ENCODE measurements around the gene BCL11B. TPM values are rescaled to one million over a fixed set of nuclear protein-coding genes. Genes with fewer than 3 reads are reported as not detected.

The BCL11B gene
- total and polyA plus RNA-seq, 4 donors: 0.20 to 2.3 (median 0.66) TPM

- no peaks in the 10 kb centered on the region for H3K36me3 ChIP-seq (ENCODE audit: control insufficient read depth in 4 of 4, insufficient read depth in 4 of 4, low read length in 4 of 4)
- DNase-seq: peak in 1 of 3 donors; percentile 68
- H3K27me3 ChIP-seq (ENCODE audit: control insufficient read depth in 3 of 3, insufficient read depth in 3 of 3, low read length in 2 of 3): peaks cover 15 to 26% (median 24%) of the 10 kb centered on the region in 3 donors
- ATAC-seq (ENCODE audit: insufficient read depth, low FRiP score): no peak
- no peaks in the 10 kb centered on the region for H3K9me3 ChIP-seq (ENCODE audit: control insufficient read depth in 4 of 4, insufficient read depth in 3 of 4, low read length in 3 of 4)
- peak overlapping the region in 1 of 2 donors; percentile 70 for H3K9ac ChIP-seq (ENCODE audit: insufficient read depth in 1 of 2, low read length in 2 of 2)
- H3K4me1 ChIP-seq (ENCODE audit: control insufficient read depth in 5 of 5, insufficient read depth in 5 of 5, low read length in 5 of 5): peaks cover 0 to 26% (median 15%) of the 10 kb centered on the region in 5 donors
- TF ChIP-seq CTCF (IDR thresholded peaks at IDR 0.05; ENCODE audit: control extremely low read depth, extremely low read depth): no peak
- H3K4me3 ChIP-seq: no peak overlapping the region
- WGBS, 2 donors: 1 to 3% methylated on average over 10 of the region's 10 CpGs
- no peak overlapping the region for H3K27ac ChIP-seq (ENCODE audit: low read depth in 1 of 2, low read length in 1 of 2)
Measured at GRCh38 chr14:99272632-99272898, 568 bp upstream of the BCL11B start.

DNA sequence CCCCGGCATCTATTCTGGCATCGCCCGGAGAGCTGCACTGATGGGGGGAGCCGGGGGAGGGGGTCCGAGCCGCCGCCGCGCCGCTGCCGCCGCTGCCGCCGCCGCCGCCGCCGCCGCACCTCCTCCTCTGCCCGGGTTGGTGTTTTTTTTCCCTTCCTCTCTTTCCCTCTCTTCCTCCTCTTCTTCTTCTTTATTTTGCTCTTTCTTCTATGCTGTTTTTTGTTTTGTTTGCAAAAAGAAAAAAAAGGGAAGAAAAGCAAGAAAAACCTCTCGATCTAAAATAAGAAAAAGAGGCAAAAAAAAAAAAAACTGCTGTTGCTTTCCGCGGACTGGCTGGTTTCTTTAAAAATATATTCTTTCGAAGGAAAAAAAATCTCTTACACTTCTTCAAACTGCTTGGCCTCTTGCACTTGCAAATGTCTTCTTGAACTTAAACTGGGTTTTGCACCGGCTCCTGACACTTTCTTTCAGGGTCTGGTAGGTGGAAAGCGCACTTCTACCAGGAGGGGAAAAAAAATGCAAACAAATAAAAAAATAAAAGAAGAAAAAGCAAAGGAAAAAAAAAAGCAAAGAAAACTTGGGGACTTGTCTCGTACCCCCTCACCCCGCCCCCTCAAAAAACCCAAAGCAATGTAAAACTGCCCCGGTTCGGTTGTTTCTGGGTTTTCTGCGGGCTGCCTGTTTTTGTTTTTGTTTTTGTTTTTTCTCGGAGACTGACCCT is 616 bp downstream of the BCL11B start:
- Histone ChIP-seq H3K9me3 (ENCODE audit: control insufficient read depth in 4 of 4, insufficient read depth in 3 of 4, low read length in 3 of 4) (no peaks in the 10 kb centered on the region), H3K27ac (ENCODE audit: low read depth in 1 of 2, low read length in 1 of 2) (no peak overlapping the region), H3K9ac (ENCODE audit: insufficient read depth in 1 of 2, low read length in 2 of 2) (no peak overlapping the region), H3K27me3 (ENCODE audit: control insufficient read depth in 3 of 3, insufficient read depth in 3 of 3, low read length in 2 of 3) (peaks cover 13 to 18% (median 14%) of the 10 kb centered on the region in 3 donors), H3K4me3 (peak overlapping the region; percentile 27), H3K36me3 (ENCODE audit: control insufficient read depth in 4 of 4, insufficient read depth in 4 of 4, low read length in 4 of 4) (no peaks in the 10 kb centered on the region), H3K4me1 (ENCODE audit: control insufficient read depth in 5 of 5, insufficient read depth in 5 of 5, low read length in 5 of 5) (peaks cover under 1 to 21% (median 15%) of the 10 kb centered on the region in 5 donors)
- no peak for ATAC-seq (ENCODE audit: insufficient read depth, low FRiP score)
- WGBS, 2 donors: 1 to 2% methylated on average over 32 of the region's 32 CpGs
- TF ChIP-seq CTCF (IDR thresholded peaks at IDR 0.05; ENCODE audit: control extremely low read depth, extremely low read depth): no peak
- DNase-seq: peak in 2 of 3 donors; percentile 35 to 51

DNA sequence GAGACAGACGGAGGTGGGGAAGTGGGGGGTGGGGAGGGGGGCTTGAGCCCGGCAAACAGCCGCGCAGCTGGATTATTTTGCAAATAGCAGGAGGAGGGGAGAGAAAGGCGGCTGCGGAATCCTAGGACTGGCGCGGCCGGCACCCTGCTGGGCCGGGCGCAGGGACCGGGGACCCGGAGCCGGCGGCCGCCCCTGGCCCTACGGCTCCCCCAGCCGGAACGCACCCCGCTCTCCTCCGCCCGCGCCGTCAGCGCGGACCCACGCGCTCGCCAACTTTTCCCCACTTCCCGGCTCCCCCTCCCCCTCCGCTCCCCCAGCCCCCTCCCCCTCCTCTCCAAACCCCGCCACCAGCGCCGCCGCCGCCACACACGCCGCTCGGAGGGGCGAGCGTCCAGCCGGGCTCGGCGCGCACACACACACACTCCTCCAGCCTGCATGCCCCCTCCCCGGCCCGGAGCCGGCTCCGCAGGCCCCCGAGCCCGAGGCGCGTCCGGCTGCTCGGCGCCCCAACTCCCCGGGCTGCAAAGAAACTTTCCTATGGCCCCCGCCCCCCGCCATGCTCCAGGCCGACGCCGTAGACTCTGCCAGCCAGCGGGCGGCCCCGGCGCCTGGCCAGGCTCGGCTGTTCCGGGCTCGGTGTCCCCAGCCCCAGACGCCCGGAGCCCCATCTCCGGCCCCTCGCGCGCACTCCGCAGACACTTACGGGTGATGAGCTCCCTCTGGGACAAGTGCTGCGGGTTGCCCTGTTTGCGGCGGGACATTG is 1.4 kb downstream of the BCL11B start:
- Histone ChIP-seq H3K9ac (ENCODE audit: insufficient read depth in 1 of 2, low read length in 2 of 2) (no peak overlapping the region), H3K9me3 (ENCODE audit: control insufficient read depth in 4 of 4, insufficient read depth in 3 of 4, low read length in 3 of 4) (no peaks in the 10 kb centered on the region), H3K27ac (ENCODE audit: low read depth in 1 of 2, low read length in 1 of 2) (no peak overlapping the region), H3K4me3 (peak overlapping the region; percentile 27), H3K4me1 (ENCODE audit: control insufficient read depth in 5 of 5, insufficient read depth in 5 of 5, low read length in 5 of 5) (peaks cover 3 to 28% (median 15%) of the 10 kb centered on the region in 5 donors), H3K36me3 (ENCODE audit: control insufficient read depth in 4 of 4, insufficient read depth in 4 of 4, low read length in 4 of 4) (no peaks in the 10 kb centered on the region), H3K27me3 (ENCODE audit: control insufficient read depth in 3 of 3, insufficient read depth in 3 of 3, low read length in 2 of 3) (peaks cover 11 to 18% (median 13%) of the 10 kb centered on the region in 3 donors)
- ATAC-seq (ENCODE audit: insufficient read depth, low FRiP score) (no peak), DNase-seq (peak; percentile 55 to 62 (median 59))
- TF ChIP-seq CTCF (IDR thresholded peaks at IDR 0.05; ENCODE audit: control extremely low read depth, extremely low read depth): no peak
- 1 to 2% methylated on average over 69 to 80 of the region's 80 CpGs for WGBS, 2 donors

All from lung (tissue), 12 donors.